HEK293T (cell line): ENCODE measurements around the gene BEND5.

Experiments
- CTCF ChIA-PET: fragments of 350-600 bp; formaldehyde crosslinking; extraction: SDS; loops from one replicate; lab custom pipeline; 2021; ENCODE audit warnings: antibody characterized with exemption, inconsistent platforms; lab: Yijun Ruan, JAX
- POLR2A ChIA-PET: fragments of 350-600 bp; formaldehyde crosslinking; extraction: SDS; loops from one replicate; lab custom pipeline; 2020; ENCODE audit warnings: antibody characterized with exemption, inconsistent platforms; lab: Yijun Ruan, JAX
- DNase-seq: peaks from one replicate; pipeline ENCODE4 v3.0.0; 2012; ENCODE audit warnings: mixed read lengths; ENCODE audit errors: extremely low spot score
- ARNT ChIP-seq: fragments of 450-650 bp; IDR thresholded peaks from 2 replicates; pipeline ENCODE4 v1.6.1; 2017; ENCODE audit warnings: mild to moderate bottlenecking
- BHLHE40 ChIP-seq: fragments of 450-650 bp; IDR thresholded peaks from 2 replicates; pipeline ENCODE4 v1.6.1; 2016; ENCODE audit warnings: mild to moderate bottlenecking, moderate library complexity, borderline replicate concordance
- CTBP1 ChIP-seq: fragments of 450-650 bp; IDR thresholded peaks from 2 replicates; pipeline ENCODE4 v1.6.1; 2016; ENCODE audit warnings: borderline replicate concordance
- ELF4 ChIP-seq: fragments of 450-650 bp; IDR thresholded peaks from 2 replicates; pipeline ENCODE4 v1.6.1; 2017; ENCODE audit warnings: antibody characterized with exemption
- FOXA1 ChIP-seq: fragments of 450-650 bp; IDR thresholded peaks from 2 replicates; pipeline ENCODE4 v1.6.1; 2016; ENCODE audit warnings: mild to moderate bottlenecking
- FOXK2 ChIP-seq: fragments of 450-650 bp; IDR thresholded peaks from 2 replicates; pipeline ENCODE4 v1.6.1; 2016; ENCODE audit warnings: mild to moderate bottlenecking
- FOXM1 ChIP-seq: fragments of 450-650 bp; IDR thresholded peaks from 2 replicates; pipeline ENCODE4 v1.6.1; 2017; ENCODE audit warnings: mild to moderate bottlenecking, borderline replicate concordance
- HDGF ChIP-seq: fragments of 450-650 bp; IDR thresholded peaks from 2 replicates; pipeline ENCODE4 v1.6.1; 2017; ENCODE audit warnings: antibody characterized with exemption, borderline replicate concordance
- L3MBTL2 ChIP-seq: fragments of 450-650 bp; conservative IDR thresholded peaks from 2 replicates; pipeline ENCODE4 v1.6.1; 2016; ENCODE audit warnings: mild to moderate bottlenecking
- LEF1 ChIP-seq: fragments of 450-650 bp; IDR thresholded peaks from 2 replicates; pipeline ENCODE4 v1.6.1; 2017; ENCODE audit warnings: mild to moderate bottlenecking, borderline replicate concordance
- NFRKB ChIP-seq: fragments of 450-650 bp; IDR thresholded peaks from 2 replicates; pipeline ENCODE4 v1.6.1; 2016; ENCODE audit warnings: mild to moderate bottlenecking, moderate library complexity
- SP1 ChIP-seq: fragments of 450-650 bp; IDR thresholded peaks from 2 replicates; pipeline ENCODE4 v1.6.1; 2017
- SUZ12 ChIP-seq: fragments of 450-650 bp; IDR thresholded peaks from 2 replicates; pipeline ENCODE4 v1.6.1; 2016; ENCODE audit warnings: mild to moderate bottlenecking
- TARDBP ChIP-seq: fragments of 450-650 bp; IDR thresholded peaks from 2 replicates; pipeline ENCODE4 v1.6.1; 2016
- ZNF384 ChIP-seq: fragments of 450-650 bp; IDR thresholded peaks from 2 replicates; pipeline ENCODE4 v1.6.1; 2016
- TF ChIP-seq, protein P1 (sequence below): fragments of 450-650 bp; IDR thresholded peaks from 2 replicates; pipeline ENCODE4 v1.6.1; 2016

BEND5 gene

DNA sequence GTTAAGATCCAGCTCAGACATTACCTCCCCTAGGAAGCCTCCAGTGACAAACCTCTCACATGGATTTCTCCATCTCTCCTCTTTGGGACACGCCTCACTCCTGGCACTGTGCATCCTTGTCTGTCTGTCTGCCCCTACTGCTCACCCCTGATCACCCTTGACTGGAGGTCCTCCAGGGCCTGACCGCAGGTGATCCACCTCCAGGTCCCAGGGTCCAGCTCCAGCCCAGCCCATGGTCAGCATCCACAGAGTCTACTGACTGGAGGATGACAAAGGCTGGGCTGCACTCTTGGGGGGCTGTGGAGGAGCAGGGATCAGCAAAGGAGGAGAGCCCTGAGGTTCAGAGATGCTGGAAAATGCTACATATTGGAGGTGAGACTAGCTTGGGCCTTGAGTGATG, 65.8 kb downstream of the BEND5 start:
- ChIA-PET CTCF (interaction anchor here (1.0 kb wide), 1 partner anchor 33 kb away, joined by 3 read pairs; no protein-coding TSS in a partner anchor), POLR2A (no interaction called here)
- no peak for DNase-seq
- TF ChIP-seq NFRKB: no peak
- no peak for TF ChIP-seq L3MBTL2
- no peak for TF ChIP-seq HDGF
- TF ChIP-seq ELF4: no peak
- no peak for TF ChIP-seq FOXM1

GRCh38 chr1:48710318-48710717, 66.4 kb downstream of the BEND5 start:
- TF ChIP-seq BHLHE40: no peak
- TF ChIP-seq SP1: no peak
- TF ChIP-seq ARNT: no peak
- no peak for TF ChIP-seq HDGF
- no peak for TF ChIP-seq NFRKB
- no peak for TF ChIP-seq FOXA1
- no peak for TF ChIP-seq FOXK2
- TF ChIP-seq, protein P1, sequence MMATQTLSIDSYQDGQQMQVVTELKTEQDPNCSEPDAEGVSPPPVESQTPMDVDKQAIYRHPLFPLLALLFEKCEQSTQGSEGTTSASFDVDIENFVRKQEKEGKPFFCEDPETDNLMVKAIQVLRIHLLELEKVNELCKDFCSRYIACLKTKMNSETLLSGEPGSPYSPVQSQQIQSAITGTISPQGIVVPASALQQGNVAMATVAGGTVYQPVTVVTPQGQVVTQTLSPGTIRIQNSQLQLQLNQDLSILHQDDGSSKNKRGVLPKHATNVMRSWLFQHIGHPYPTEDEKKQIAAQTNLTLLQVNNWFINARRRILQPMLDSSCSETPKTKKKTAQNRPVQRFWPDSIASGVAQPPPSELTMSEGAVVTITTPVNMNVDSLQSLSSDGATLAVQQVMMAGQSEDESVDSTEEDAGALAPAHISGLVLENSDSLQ: no peak
- no peak for TF ChIP-seq L3MBTL2
- ChIA-PET POLR2A (no interaction called here), CTCF (interaction anchor here (1.0 kb wide), 1 partner anchor 33 kb away, joined by 3 read pairs; no protein-coding TSS in a partner anchor)
- no peak for DNase-seq

DNA sequence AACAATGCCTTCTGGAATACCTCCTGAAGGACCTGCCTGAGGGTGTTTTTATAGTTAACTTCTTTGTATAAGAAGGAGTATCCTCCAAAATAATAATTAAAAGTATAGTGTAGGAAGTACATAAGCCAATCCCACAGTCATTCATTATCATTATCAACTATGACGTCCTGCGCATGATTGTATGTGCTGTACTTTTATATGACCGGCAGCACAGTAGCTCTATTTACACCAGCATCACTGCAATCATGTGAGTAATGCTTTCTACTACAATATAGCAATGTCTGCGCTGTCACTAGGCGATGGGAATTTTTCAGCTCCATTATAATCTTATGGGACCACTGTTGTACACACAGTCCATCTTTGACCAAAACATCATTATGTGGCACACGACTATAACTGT, 72.0 kb downstream of the BEND5 start:
- ChIA-PET CTCF (interaction anchor here (0.9 to 1.4 kb wide), 3 partner anchors 8 to 132 kb away, joined by 3 to 4 read pairs (median 4); no protein-coding TSS in a partner anchor), POLR2A (no interaction called here)
- no peak for TF ChIP-seq SUZ12
- TF ChIP-seq BHLHE40: no peak
- TF ChIP-seq NFRKB: no peak
- TF ChIP-seq SP1: no peak
- no peak for TF ChIP-seq HDGF
- no peak for TF ChIP-seq ARNT
- no peak for TF ChIP-seq FOXM1
- TF ChIP-seq ZNF384: no peak
- TF ChIP-seq, protein P1: no peak
- TF ChIP-seq ELF4: no peak
- no peak for TF ChIP-seq FOXA1
- TF ChIP-seq CTBP1: no peak
- no peak for DNase-seq

DNA sequence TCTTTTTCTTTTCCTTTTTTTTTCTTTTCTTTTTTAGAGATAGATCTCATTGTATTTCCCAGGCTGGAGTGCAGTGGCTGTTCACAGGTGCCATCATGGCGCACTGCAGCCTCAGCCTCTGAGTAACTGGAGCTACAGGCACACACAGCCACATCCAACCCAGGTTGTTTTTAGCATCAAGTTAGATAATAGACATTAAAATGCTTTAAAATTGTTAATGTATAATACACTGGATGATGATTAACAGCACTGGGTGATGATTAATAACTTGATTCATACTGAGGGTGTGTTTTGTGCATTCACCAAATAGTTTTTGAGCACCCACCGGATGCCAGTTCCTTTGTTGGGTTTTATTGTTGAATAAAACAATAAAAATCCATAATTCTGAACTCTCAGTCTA, 75.2 kb downstream of the BEND5 start:
- POLR2A ChIA-PET: no interaction called here
- CTCF ChIA-PET: interaction anchor here (0.6 kb wide), 1 partner anchor 640 kb away, joined by 3 read pairs; no protein-coding TSS in a partner anchor
- no peak for DNase-seq
- TF ChIP-seq HDGF: no peak
- no peak for TF ChIP-seq CTBP1
- TF ChIP-seq ELF4: no peak
- no peak for TF ChIP-seq FOXK2

- CTCF ChIA-PET: interaction anchor here (0.6 to 2.7 kb wide), 7 partner anchors 8 to 237 kb away, joined by 3 to 17 read pairs (median 5); no protein-coding TSS in a partner anchor
- peak; percentile 65 for DNase-seq
- POLR2A ChIA-PET: no interaction called here
- no peak for TF ChIP-seq FOXA1
- no peak for TF ChIP-seq SP1
Measured at GRCh38 chr1:48697066-48697707, 79.5 kb downstream of the BEND5 start.

GRCh38 chr1:48695161-48695560, 81.5 kb downstream of the BEND5 start:
- ChIA-PET POLR2A (no interaction called here), CTCF (interaction anchor here (0.7 to 2.2 kb wide), 3 partner anchors 17 to 39 kb away, joined by 3 to 9 read pairs (median 4); no protein-coding TSS in a partner anchor)
- TF ChIP-seq HDGF (no peak), FOXA1 (no peak), ELF4 (no peak)
- DNase-seq: no peak

DNA sequence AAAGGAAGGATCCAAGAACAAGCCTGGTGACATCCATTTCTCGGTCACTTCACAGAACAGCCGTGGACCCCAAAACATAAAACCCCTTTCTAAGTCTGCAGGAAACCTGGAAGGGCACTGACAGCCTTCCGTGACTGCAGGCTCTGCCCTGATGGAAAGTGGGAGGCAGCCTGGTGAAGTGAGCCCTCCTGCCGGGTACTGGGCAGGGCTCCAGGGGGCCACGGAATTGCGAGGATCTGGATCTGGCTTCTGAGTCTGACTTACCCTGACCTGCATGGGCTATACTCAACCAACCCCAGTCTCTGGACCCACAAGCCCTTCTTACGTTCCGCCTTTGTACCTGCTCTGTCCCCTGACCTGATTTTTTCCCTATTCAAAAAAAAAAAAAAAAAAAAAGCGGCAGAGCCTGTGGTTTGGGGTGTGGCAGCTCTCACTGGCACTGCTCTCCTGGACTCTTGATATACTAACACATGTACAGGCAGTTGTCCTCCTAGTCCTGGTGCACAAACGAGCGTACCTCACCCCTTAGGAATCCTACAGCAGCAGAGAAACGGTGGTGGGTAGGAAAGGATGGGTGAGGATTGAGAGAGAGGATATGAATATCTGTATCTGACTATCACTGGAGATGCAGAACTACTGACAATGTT, 82.9 kb downstream of the BEND5 start:
- POLR2A ChIA-PET: no interaction called here
- TF ChIP-seq BHLHE40: no peak
- no peak for TF ChIP-seq SP1
- no peak for TF ChIP-seq ARNT
- no peak for TF ChIP-seq TARDBP
- TF ChIP-seq FOXK2: no peak
- no peak for TF ChIP-seq ELF4
- no peak for TF ChIP-seq SUZ12
- TF ChIP-seq HDGF: no peak
- TF ChIP-seq ZNF384: no peak
- no peak for TF ChIP-seq LEF1
- no peak for DNase-seq
- CTCF ChIA-PET: no interaction called here
